Lower lobe of right lung (tissue), 2 donors: ENCODE results near the gene ITPR1. TPM values are rescaled to one million over a fixed set of nuclear protein-coding genes. Genes with fewer than 3 reads are reported as not detected.

Experiments
- ATAC-seq, 2 donors: fragments of 200-7000 bp; cut with Tn5 transposase; one replicate each; pipeline ENCODE4 v1.9.1; 2020 to 2022; ENCODE audit warnings: mild to moderate bottlenecking in 2 of 2, moderate library complexity in 2 of 2
- DNase-seq: peaks from one replicate; pipeline ENCODE4 v3.0.0-alpha.2; 2020
- H3K27ac ChIP-seq: fragments of 200-600 bp; one replicate; pipeline ENCODE4 v1.8.0; 2022
- H3K27me3 ChIP-seq: fragments of 200-600 bp; one replicate; pipeline ENCODE4 v1.8.0; 2022; ENCODE audit warnings: low read depth
- H3K36me3 ChIP-seq: fragments of 200-600 bp; one replicate; pipeline ENCODE4 v1.8.0; 2022; ENCODE audit warnings: mild to moderate bottlenecking
- H3K4me1 ChIP-seq: fragments of 200-600 bp; one replicate; pipeline ENCODE4 v1.8.0; 2022
- H3K4me3 ChIP-seq: fragments of 200-600 bp; one replicate; pipeline ENCODE4 v1.8.0; 2022; ENCODE audit warnings: mild to moderate bottlenecking
- H3K9me3 ChIP-seq: fragments of 200-600 bp; one replicate; pipeline ENCODE4 v1.8.0; 2022
- intact Hi-C: fragments of 100-400 bp; cut with DNase I; formaldehyde crosslinking; loops from one replicate; pipeline ENCODE4 v1.11.0; 2022
- total RNA-seq: library from RNA; stranded (reverse); fragmentation: NEBNext Ultra II Directional; extraction: Animal tissue kit (Norgen Biotek cat#: 25700); gene quantifications from one replicate; pipeline ENCODE4 v1.2.1, GENCODE V29; 2021
- TF ChIP-seq, protein P1 (sequence below): fragments of 200-600 bp; IDR thresholded peaks from one replicate; pipeline ENCODE4 v1.8.0; 2022; ENCODE audit warnings: antibody characterized with exemption, mild to moderate bottlenecking
- donor health status: DM: no; HTN: yes; CAD: no; lungs with severe emphysema.

The ITPR1 gene
- total RNA-seq, 1 donor from 2014 or later: 69.1 TPM

- no peak overlapping the region for H3K4me3 ChIP-seq
- no peaks in the 10 kb centered on the region for H3K27me3 ChIP-seq
- peaks cover 92% of the 10 kb centered on the region for H3K36me3 ChIP-seq
- TF ChIP-seq, protein P1, sequence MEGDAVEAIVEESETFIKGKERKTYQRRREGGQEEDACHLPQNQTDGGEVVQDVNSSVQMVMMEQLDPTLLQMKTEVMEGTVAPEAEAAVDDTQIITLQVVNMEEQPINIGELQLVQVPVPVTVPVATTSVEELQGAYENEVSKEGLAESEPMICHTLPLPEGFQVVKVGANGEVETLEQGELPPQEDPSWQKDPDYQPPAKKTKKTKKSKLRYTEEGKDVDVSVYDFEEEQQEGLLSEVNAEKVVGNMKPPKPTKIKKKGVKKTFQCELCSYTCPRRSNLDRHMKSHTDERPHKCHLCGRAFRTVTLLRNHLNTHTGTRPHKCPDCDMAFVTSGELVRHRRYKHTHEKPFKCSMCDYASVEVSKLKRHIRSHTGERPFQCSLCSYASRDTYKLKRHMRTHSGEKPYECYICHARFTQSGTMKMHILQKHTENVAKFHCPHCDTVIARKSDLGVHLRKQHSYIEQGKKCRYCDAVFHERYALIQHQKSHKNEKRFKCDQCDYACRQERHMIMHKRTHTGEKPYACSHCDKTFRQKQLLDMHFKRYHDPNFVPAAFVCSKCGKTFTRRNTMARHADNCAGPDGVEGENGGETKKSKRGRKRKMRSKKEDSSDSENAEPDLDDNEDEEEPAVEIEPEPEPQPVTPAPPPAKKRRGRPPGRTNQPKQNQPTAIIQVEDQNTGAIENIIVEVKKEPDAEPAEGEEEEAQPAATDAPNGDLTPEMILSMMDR: no peak
- ATAC-seq (no peak), DNase-seq (no peak)
- H3K27ac ChIP-seq: no peak overlapping the region
- intact Hi-C loops: no loop called here
- H3K9me3 ChIP-seq: no peaks in the 10 kb centered on the region
- H3K4me1 ChIP-seq: no peaks in the 10 kb centered on the region
Measured at GRCh38 chr3:4670352-4670751, 177.2 kb downstream of the ITPR1 start.

DNA sequence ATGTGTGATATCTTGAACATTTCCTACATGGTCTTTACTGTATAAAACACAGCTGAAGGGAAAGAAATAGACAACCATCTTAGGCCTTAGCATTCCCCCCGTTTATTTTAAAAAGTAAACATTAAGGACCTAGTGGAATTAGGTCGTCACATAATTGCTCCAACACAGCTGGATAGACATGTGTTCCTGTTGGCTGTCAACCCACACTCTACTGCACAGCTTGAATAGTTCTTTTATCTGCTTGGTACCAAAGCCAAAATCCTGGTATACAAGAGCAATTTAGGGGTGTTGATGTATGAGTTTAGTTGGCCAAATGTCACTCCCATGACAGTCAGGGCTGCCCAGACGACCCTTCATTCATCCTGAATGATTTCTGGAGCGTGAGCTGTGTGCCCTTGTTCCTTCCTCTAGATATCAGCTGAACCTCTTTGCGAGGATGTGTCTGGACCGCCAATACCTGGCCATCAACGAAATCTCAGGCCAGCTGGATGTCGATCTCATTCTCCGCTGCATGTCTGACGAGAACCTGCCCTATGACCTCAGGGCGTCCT, 179.7 kb downstream of the ITPR1 start:
- H3K4me1 ChIP-seq: no peaks in the 10 kb centered on the region
- no peaks in the 10 kb centered on the region for H3K27me3 ChIP-seq
- no peak overlapping the region for H3K4me3 ChIP-seq
- no peak overlapping the region for H3K27ac ChIP-seq
- H3K9me3 ChIP-seq: no peaks in the 10 kb centered on the region
- no peak for DNase-seq
- peaks cover 83% of the 10 kb centered on the region for H3K36me3 ChIP-seq
- no peak for ATAC-seq
- TF ChIP-seq, protein P1: no peak
- intact Hi-C loops: no loop called here

- H3K9me3 ChIP-seq: no peaks in the 10 kb centered on the region
- TF ChIP-seq, protein P1: no peak
- no peaks in the 10 kb centered on the region for H3K4me1 ChIP-seq
- no peak overlapping the region for H3K27ac ChIP-seq
- no peak overlapping the region for H3K4me3 ChIP-seq
- peaks cover 78% of the 10 kb centered on the region for H3K36me3 ChIP-seq
- DNase-seq (no peak), ATAC-seq (no peak)
- intact Hi-C loops: no loop called here
- no peaks in the 10 kb centered on the region for H3K27me3 ChIP-seq
Measured at GRCh38 chr3:4674216-4674615, 181.1 kb downstream of the ITPR1 start.

DNA sequence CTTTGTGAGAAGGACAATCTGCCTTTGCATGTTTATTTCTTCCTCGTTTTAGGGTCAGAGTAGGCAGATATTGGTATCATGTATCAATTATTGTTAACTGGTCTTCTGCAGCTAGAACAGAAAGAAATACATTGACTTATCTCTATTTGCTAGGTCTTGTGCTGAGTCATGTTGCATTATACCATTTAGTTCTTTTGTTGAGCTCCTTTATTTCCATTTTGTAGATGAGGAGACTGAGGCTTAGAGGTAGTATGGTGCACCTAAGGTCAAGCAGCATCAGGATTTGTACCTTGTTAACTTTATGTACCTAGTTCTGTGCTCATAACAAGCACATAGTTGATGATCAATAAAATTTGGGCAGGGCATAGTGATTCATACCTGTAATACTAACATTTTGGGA, 182.6 kb downstream of the ITPR1 start:
- TF ChIP-seq, protein P1: no peak
- H3K27ac ChIP-seq: no peak overlapping the region
- no peaks in the 10 kb centered on the region for H3K4me1 ChIP-seq
- intact Hi-C loops: no loop called here
- H3K27me3 ChIP-seq: no peaks in the 10 kb centered on the region
- H3K9me3 ChIP-seq: no peaks in the 10 kb centered on the region
- H3K36me3 ChIP-seq: peaks cover 70% of the 10 kb centered on the region
- H3K4me3 ChIP-seq: no peak overlapping the region
- no peak for DNase-seq
- ATAC-seq: no peak

- ATAC-seq (no peak), DNase-seq (no peak)
- H3K4me1 ChIP-seq: no peaks in the 10 kb centered on the region
- no peak overlapping the region for H3K4me3 ChIP-seq
- no peaks in the 10 kb centered on the region for H3K9me3 ChIP-seq
- H3K27ac ChIP-seq: no peak overlapping the region
- no peaks in the 10 kb centered on the region for H3K27me3 ChIP-seq
- TF ChIP-seq, protein P1: no peak
- peaks cover 58% of the 10 kb centered on the region for H3K36me3 ChIP-seq
- intact Hi-C loops: no loop called here
Measured at GRCh38 chr3:4678320-4678719, 185.2 kb downstream of the ITPR1 start.
